ENCODE data around the gene CAP2.
A peak's percentile ranks its signal among the peaks of the same experiment; 100 is the strongest.
"Not testable (repeated sequence)": the region's sequence is repeated elsewhere in the genome, so short reads cannot be mapped to it uniquely, and the experiment has no call there.

GRCh38 chr6:17581282-17581681 is 187.9 kb downstream of the CAP2 start:
- TF ChIP-seq STAT6 (CRISPR knock-in tag; conservative IDR thresholded peaks at IDR 0.05; ENCODE audit: low read depth); CTCF (IDR thresholded peaks at IDR 0.05); ZNF425 (CRISPR knock-in tag; conservative IDR thresholded peaks at IDR 0.05); AFF4 (CRISPR knock-in tag; IDR thresholded peaks at IDR 0.05; ENCODE audit: borderline replicate concordance); ZNF317 (CRISPR knock-in tag; IDR thresholded peaks at IDR 0.05; ENCODE audit: borderline replicate concordance, low read depth); ETV6 (CRISPR knock-in tag; IDR thresholded peaks at IDR 0.05); FOXJ3 (CRISPR knock-in tag; IDR thresholded peaks at IDR 0.05; ENCODE audit: borderline replicate concordance); USF2 (CRISPR knock-in tag; IDR thresholded peaks at IDR 0.05): not testable (repeated sequence)
- peak; percentile 66 for TF ChIP-seq NFYB (CRISPR knock-in tag; conservative IDR thresholded peaks at IDR 0.05; ENCODE audit: low read depth)
